SU-DHL-6 (cell line): ENCODE data around the gene WDR88.

Source experiments
- H2AFZ ChIP-seq: fragments of 200-600 bp; sonication (generic); 2 replicates; pipeline ENCODE4 v1.6.1; 2014; ENCODE audit warnings: low read depth, mild to moderate bottlenecking, moderate library complexity, mixed read lengths, antibody characterized with exemption, low read length; ENCODE audit not compliant: severe bottlenecking
- H3F3A ChIP-seq: fragments of 200-600 bp; shearing (Covaris generic); 2 replicates; pipeline ENCODE4 v1.6.0; 2016; ENCODE audit warnings: antibody characterized with exemption, mild to moderate bottlenecking; ENCODE audit not compliant: insufficient read depth
- H3K27ac ChIP-seq: fragments of 200-600 bp; sonication (generic); 2 replicates; pipeline ENCODE4 v1.5.1; 2016; ENCODE audit warnings: low read depth, mild to moderate bottlenecking, low read length, moderate library complexity, mixed read lengths
- H3K27me3 ChIP-seq: fragments of 200-600 bp; sonication (generic), shearing (Covaris generic); 2 replicates; pipeline ENCODE4 v1.6.0; 2014; ENCODE audit warnings: mild to moderate bottlenecking, low read length
- H3K36me3 ChIP-seq: fragments of 200-600 bp; sonication (generic); 2 replicates; pipeline ENCODE4 v1.6.1; 2014; ENCODE audit warnings: mild to moderate bottlenecking, low read length, mixed read lengths
- H3K4me2 ChIP-seq: fragments of 300-600, 200-600 bp; shearing (Covaris generic), sonication (generic); 2 replicates; pipeline ENCODE4 v1.6.0; 2014; ENCODE audit warnings: low read length, low read depth, mild to moderate bottlenecking; ENCODE audit not compliant: poor library complexity, severe bottlenecking
- H3K4me3 ChIP-seq: fragments of 200-600 bp; sonication (generic); 2 replicates; pipeline ENCODE4 v1.5.1; 2014; ENCODE audit warnings: antibody characterized with exemption, low read length, mild to moderate bottlenecking, mixed read lengths; ENCODE audit not compliant: insufficient read depth, poor library complexity, severe bottlenecking
- H3K79me2 ChIP-seq: fragments of 200-600 bp; sonication (generic); 2 replicates; pipeline ENCODE4 v1.6.1; 2014; ENCODE audit warnings: mild to moderate bottlenecking, low read length, moderate library complexity; ENCODE audit not compliant: insufficient read depth
- H3K9ac ChIP-seq: fragments of 200-600 bp; sonication (generic); 2 replicates; pipeline ENCODE4 v1.7.0; 2014; ENCODE audit warnings: mild to moderate bottlenecking, low read length
- H3K9me2 ChIP-seq: fragments of 200-600 bp; sonication (generic); replicated peaks from 2 replicates; pipeline ENCODE4 v1.6.1; 2014; ENCODE audit warnings: low read length; ENCODE audit not compliant: insufficient read depth
- H3K9me3 ChIP-seq: fragments of 200-600 bp; sonication (generic); 2 replicates; pipeline ENCODE4 v1.6.1; 2014; ENCODE audit warnings: low read length, mixed read lengths; ENCODE audit not compliant: insufficient read depth
- H4K20me1 ChIP-seq: fragments of 200-600 bp; sonication (generic); 2 replicates; pipeline ENCODE4 v1.6.1; 2014; ENCODE audit warnings: low read depth, mild to moderate bottlenecking, antibody characterized with exemption, low read length, moderate library complexity, mixed read lengths
- EZH2phosphoT487 ChIP-seq: fragments of 200-600 bp; sonication (generic), shearing (Covaris generic); conservative IDR thresholded peaks from 2 replicates; pipeline ENCODE4 v1.6.1; 2018; ENCODE audit warnings: mild to moderate bottlenecking, antibody characterized with exemption, low read length, moderate library complexity, mixed read lengths
- TF ChIP-seq, protein P1 (sequence below): fragments of 200-600 bp; sonication (generic); IDR thresholded peaks from one replicate; pipeline ENCODE4 v1.5.1; 2017; ENCODE audit warnings: antibody characterized with exemption, mild to moderate bottlenecking, low read length, moderate library complexity; ENCODE audit not compliant: insufficient read depth, poor library complexity, severe bottlenecking

WDR88 gene

DNA sequence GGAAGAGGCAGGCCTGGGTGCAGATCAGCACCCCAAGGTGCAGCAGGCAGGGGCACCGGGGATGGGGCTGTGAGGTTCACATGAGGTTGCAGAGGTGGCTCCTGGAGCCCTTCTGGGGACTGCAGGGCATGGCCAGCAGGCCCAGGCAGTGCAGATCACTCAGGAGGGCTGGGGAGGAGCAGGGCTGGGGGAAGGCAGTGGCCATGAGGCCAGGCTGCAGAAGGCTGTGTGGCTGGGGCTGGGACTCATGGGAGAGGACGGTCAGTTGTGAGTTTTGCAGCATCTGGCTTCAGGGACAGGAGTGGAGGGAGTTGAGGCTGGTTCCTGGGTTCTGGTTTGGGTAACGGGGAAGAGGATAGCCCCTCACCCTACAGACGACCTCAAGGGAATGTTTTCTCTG is 7.3 kb downstream of the WDR88 start:
- no peaks in the 10 kb centered on the region for H3K9me2 ChIP-seq
- H3K79me2 ChIP-seq = no peaks in the 10 kb centered on the region
- TF ChIP-seq EZH2phosphoT487 = no peak
- TF ChIP-seq, protein P1, sequence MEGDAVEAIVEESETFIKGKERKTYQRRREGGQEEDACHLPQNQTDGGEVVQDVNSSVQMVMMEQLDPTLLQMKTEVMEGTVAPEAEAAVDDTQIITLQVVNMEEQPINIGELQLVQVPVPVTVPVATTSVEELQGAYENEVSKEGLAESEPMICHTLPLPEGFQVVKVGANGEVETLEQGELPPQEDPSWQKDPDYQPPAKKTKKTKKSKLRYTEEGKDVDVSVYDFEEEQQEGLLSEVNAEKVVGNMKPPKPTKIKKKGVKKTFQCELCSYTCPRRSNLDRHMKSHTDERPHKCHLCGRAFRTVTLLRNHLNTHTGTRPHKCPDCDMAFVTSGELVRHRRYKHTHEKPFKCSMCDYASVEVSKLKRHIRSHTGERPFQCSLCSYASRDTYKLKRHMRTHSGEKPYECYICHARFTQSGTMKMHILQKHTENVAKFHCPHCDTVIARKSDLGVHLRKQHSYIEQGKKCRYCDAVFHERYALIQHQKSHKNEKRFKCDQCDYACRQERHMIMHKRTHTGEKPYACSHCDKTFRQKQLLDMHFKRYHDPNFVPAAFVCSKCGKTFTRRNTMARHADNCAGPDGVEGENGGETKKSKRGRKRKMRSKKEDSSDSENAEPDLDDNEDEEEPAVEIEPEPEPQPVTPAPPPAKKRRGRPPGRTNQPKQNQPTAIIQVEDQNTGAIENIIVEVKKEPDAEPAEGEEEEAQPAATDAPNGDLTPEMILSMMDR = no peak
- H3K4me2 ChIP-seq = no peak overlapping the region
- no peaks in the 10 kb centered on the region for H3K36me3 ChIP-seq
- no peak overlapping the region for H3K9ac ChIP-seq
- H4K20me1 ChIP-seq = no peaks in the 10 kb centered on the region
- no peak overlapping the region for H2AFZ ChIP-seq
- H3K27ac ChIP-seq = no peak overlapping the region
- no peak overlapping the region for H3K4me3 ChIP-seq
- H3F3A ChIP-seq = no peaks in the 10 kb centered on the region
- H3K27me3 ChIP-seq = no peaks in the 10 kb centered on the region
- H3K9me3 ChIP-seq = no peaks in the 10 kb centered on the region

DNA sequence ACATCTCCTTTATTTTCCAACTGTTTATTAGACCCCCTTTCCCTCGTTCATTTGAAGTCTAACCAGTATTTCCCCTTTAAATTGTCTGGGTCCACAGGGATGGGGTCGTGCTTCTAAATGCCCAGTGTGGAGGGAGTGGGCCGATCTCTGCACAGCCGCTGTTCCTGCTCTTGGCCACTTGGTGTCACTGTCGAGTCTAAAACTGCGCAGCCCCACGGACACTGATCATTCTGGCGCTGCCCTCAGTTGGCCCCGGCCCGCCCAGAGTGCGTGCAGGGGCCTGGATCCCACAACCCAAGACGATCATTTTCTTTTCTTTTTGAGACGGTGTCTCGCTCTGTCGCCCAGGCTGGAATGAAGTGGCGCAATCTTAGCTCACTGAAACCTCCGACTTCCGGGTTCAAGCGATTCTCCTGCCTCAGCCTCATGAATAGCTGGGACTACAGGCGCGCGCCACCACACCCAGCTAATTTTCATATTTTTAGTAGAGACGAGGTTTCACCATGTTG is 12.0 kb downstream of the WDR88 start:
- Histone ChIP-seq H3F3A (no peaks in the 10 kb centered on the region), H3K36me3 (no peaks in the 10 kb centered on the region), H4K20me1 (no peaks in the 10 kb centered on the region), H3K27ac (no peak overlapping the region), H3K9me3 (no peaks in the 10 kb centered on the region), H3K9me2 (no peaks in the 10 kb centered on the region), H3K4me2 (no peak overlapping the region), H3K4me3 (no peak overlapping the region), H2AFZ (no peak overlapping the region), H3K9ac (no peak overlapping the region), H3K79me2 (no peaks in the 10 kb centered on the region), H3K27me3 (no peaks in the 10 kb centered on the region)
- TF ChIP-seq, protein P1 = peak; percentile 86
- no peak for TF ChIP-seq EZH2phosphoT487

DNA sequence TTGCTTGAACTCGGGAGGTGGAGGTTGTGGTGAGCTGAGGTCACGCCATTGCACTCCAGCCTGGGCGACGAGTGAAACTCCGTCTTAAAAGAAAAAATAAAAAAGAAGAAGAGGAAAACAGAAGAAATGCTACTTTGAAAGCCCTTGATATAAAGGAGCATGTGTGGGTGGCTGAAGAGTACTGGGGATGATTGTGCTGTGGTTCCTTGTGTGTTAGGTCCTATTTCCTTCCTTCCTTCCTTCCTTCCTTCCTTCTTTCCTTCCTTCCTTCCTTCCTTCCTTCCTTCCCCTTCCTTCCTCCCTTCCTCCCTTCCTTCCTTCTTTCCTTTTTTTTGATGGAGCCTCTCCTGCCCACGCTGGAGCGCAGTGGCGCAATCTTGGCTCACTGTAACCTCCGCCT is 14.3 kb downstream of the WDR88 start:
- H3K36me3 ChIP-seq = no peaks in the 10 kb centered on the region
- H2AFZ ChIP-seq = no peak overlapping the region
- H3F3A ChIP-seq = no peaks in the 10 kb centered on the region
- no peak overlapping the region for H3K27ac ChIP-seq
- no peaks in the 10 kb centered on the region for H3K79me2 ChIP-seq
- H3K4me2 ChIP-seq = no peak overlapping the region
- H3K9ac ChIP-seq = no peak overlapping the region
- TF ChIP-seq, protein P1 = no peak
- TF ChIP-seq EZH2phosphoT487 = no peak
- H3K27me3 ChIP-seq = no peaks in the 10 kb centered on the region
- no peaks in the 10 kb centered on the region for H3K9me3 ChIP-seq
- no peaks in the 10 kb centered on the region for H3K9me2 ChIP-seq
- no peaks in the 10 kb centered on the region for H4K20me1 ChIP-seq
- H3K4me3 ChIP-seq = no peak overlapping the region
